Breast epithelium (tissue), 3 donors: ENCODE results near the gene SSTR3.

Experiments used
- CTCF ChIP-seq, 3 donors: fragments of 450-650 bp; IDR thresholded peaks; one replicate each; pipeline ENCODE4 v1.5.1; 2016 to 2017; ENCODE audit warnings: antibody characterized with exemption in 3 of 3, mild to moderate bottlenecking in 3 of 3, moderate library complexity in 3 of 3
- POLR2A ChIP-seq: fragments of 450-650 bp; IDR thresholded peaks from one replicate; pipeline ENCODE4 v1.6.1; 2016; ENCODE audit warnings: antibody characterized with exemption, mild to moderate bottlenecking, moderate library complexity
- POLR2AphosphoS5 ChIP-seq, 3 donors: sonication (generic); formaldehyde crosslinking; IDR thresholded peaks; one replicate each; pipeline ENCODE4 v1.6.1; 2017; ENCODE audit warnings: antibody characterized with exemption in 3 of 3

- TF ChIP-seq CTCF (IDR thresholded peaks at IDR 0.05) (no peak), POLR2A (no peak), POLR2AphosphoS5 (IDR thresholded peaks at IDR 0.05) (no peak)
Measured at GRCh38 chr22:37218399-37218770, 6.1 kb upstream of the SSTR3 start.
